GM23338 (cell line): ENCODE results near the gene NCK2. TPM values are rescaled to one million over a fixed set of nuclear protein-coding genes. Genes with fewer than 3 reads are reported as not detected.

Source experiments
- ATAC-seq: fragments of 200-7000 bp; cut with Tn5 transposase; 3 replicates; pipeline ENCODE4 v1.9.1; 2020
- DNase-seq: peaks from one replicate; pipeline ENCODE4 v3.0.0-alpha.2; 2015; ENCODE audit warnings: low spot score
- H2AFZ ChIP-seq: fragments of 200-600 bp; sonication (generic); 2 replicates; pipeline ENCODE4 v1.8.0; 2016; ENCODE audit warnings: antibody characterized with exemption, mild to moderate bottlenecking, moderate library complexity
- H3F3A ChIP-seq: fragments of 200-600 bp; sonication (generic); replicated peaks from 2 replicates; pipeline ENCODE4 v1.8.0; 2017; ENCODE audit warnings: antibody characterized with exemption, mixed run types, low read depth
- H3K27ac ChIP-seq: fragments of 200-600 bp; sonication (generic); 2 replicates; pipeline ENCODE4 v1.6.1; 2016; ENCODE audit warnings: low read depth
- H3K27me3 ChIP-seq: fragments of 200-600 bp; sonication (generic); 2 replicates; pipeline ENCODE4 v1.8.0; 2016; ENCODE audit warnings: mild to moderate bottlenecking, mixed run types, moderate library complexity; ENCODE audit not compliant: insufficient read depth
- H3K36me3 ChIP-seq: fragments of 200-600 bp; sonication (generic); 2 replicates; pipeline ENCODE4 v1.8.0; 2016; ENCODE audit warnings: mild to moderate bottlenecking; ENCODE audit not compliant: insufficient read depth
- H3K4me1 ChIP-seq: fragments of 200-600 bp; sonication (generic); 2 replicates; pipeline ENCODE4 v1.8.0; 2016; ENCODE audit warnings: mild to moderate bottlenecking, moderate library complexity; ENCODE audit not compliant: insufficient read depth
- H3K4me2 ChIP-seq: fragments of 200-600 bp; sonication (generic); 2 replicates; pipeline ENCODE4 v1.7.1; 2017; ENCODE audit warnings: mixed run types
- H3K4me3 ChIP-seq: fragments of 200-600 bp; sonication (generic); 2 replicates; pipeline ENCODE4 v1.6.1; 2016; ENCODE audit warnings: mixed run types
- H3K79me2 ChIP-seq: fragments of 200-600 bp; sonication (generic); replicated peaks from 2 replicates; pipeline ENCODE4 v1.8.0; 2017; ENCODE audit warnings: mild to moderate bottlenecking; ENCODE audit not compliant: insufficient read depth
- H3K9me2 ChIP-seq: fragments of 200-600 bp; sonication (generic); 2 replicates; pipeline ENCODE4 v1.8.0; 2017; ENCODE audit not compliant: insufficient read depth
- H4K20me1 ChIP-seq: fragments of 200-600 bp; sonication (generic); replicated peaks from 2 replicates; pipeline ENCODE4 v1.8.0; 2017; ENCODE audit warnings: mild to moderate bottlenecking; ENCODE audit not compliant: insufficient read depth
- H3K27ac Mint-ChIP-seq: 2 replicates; pipeline ENCODE4 v1.8.0; 2020; ENCODE audit warnings: inconsistent platforms, mild to moderate bottlenecking, moderate library complexity, mixed read lengths
- H3K27me3 Mint-ChIP-seq: 3 replicates; pipeline ENCODE4 v1.8.0; 2022; ENCODE audit warnings: low read depth, mild to moderate bottlenecking, moderate library complexity, mixed read lengths, inconsistent platforms; ENCODE audit not compliant: insufficient read depth, poor library complexity
- H3K36me3 Mint-ChIP-seq: 3 replicates; pipeline ENCODE4 v1.8.0; 2021; ENCODE audit warnings: low read depth, mild to moderate bottlenecking, inconsistent platforms, moderate library complexity, mixed read lengths
- H3K4me1 Mint-ChIP-seq: 3 replicates; pipeline ENCODE4 v1.8.0; 2020; ENCODE audit warnings: mild to moderate bottlenecking, inconsistent platforms, mixed read lengths
- H3K4me3 Mint-ChIP-seq: 3 replicates; pipeline ENCODE4 v1.8.0; 2021; ENCODE audit warnings: moderate library complexity, mild to moderate bottlenecking, inconsistent platforms, mixed read lengths
- H3K9me3 Mint-ChIP-seq: 3 replicates; pipeline ENCODE4 v1.8.0; 2020; ENCODE audit warnings: moderate library complexity, mild to moderate bottlenecking, inconsistent platforms, mixed read lengths
- CREB1 ChIP-seq: fragments of 250-450 bp; sonication (Bioruptor Pico); IDR thresholded peaks from 2 replicates; pipeline ENCODE4 v1.5.0; 2020; ENCODE audit warnings: low read depth, mild to moderate bottlenecking, moderate library complexity
- CTCF ChIP-seq, 2 experiments: fragments of 200-600 bp in 1 of 2; sonication (generic) in 1 of 2; conservative IDR thresholded peaks; 2 replicates each; pipeline versions ENCODE4 v1.5.1 to v1.6.1; 2016 to 2017; ENCODE audit warnings: antibody characterized with exemption in 2 of 2, low read depth in 2 of 2, mild to moderate bottlenecking in 2 of 2, moderate library complexity in 1 of 2
- ETS1 ChIP-seq: IDR thresholded peaks from 2 replicates; pipeline ENCODE4 v1.6.1; 2016; ENCODE audit warnings: antibody characterized with exemption
- EZH2 ChIP-seq: fragments of 200-600 bp; sonication (generic); IDR thresholded peaks from one replicate; pipeline ENCODE4 v1.8.0; 2017; ENCODE audit warnings: antibody characterized with exemption, mild to moderate bottlenecking, low read depth; ENCODE audit not compliant: unreplicated experiment
- EZH2phosphoT487 ChIP-seq: fragments of 200-600 bp; sonication (generic); IDR thresholded peaks from one replicate; pipeline ENCODE4 v1.8.1; 2018; ENCODE audit warnings: antibody characterized with exemption; ENCODE audit not compliant: unreplicated experiment
- JUNB ChIP-seq: IDR thresholded peaks from one replicate; pipeline ENCODE4 v1.6.1; 2016; ENCODE audit warnings: antibody characterized with exemption; ENCODE audit not compliant: unreplicated experiment
- NANOG ChIP-seq: IDR thresholded peaks from 2 replicates; pipeline ENCODE4 v1.6.1; 2016; ENCODE audit warnings: antibody characterized with exemption, borderline replicate concordance
- REST ChIP-seq: IDR thresholded peaks from one replicate; pipeline ENCODE4 v1.6.1; 2018; ENCODE audit warnings: antibody characterized with exemption; ENCODE audit not compliant: unreplicated experiment
- STAT1 ChIP-seq: IDR thresholded peaks from one replicate; pipeline ENCODE4 v1.6.1; 2016; ENCODE audit warnings: antibody characterized with exemption; ENCODE audit not compliant: unreplicated experiment
- ZNF114 ChIP-seq: fragments of 250-450 bp; sonication (Bioruptor Pico); IDR thresholded peaks from 2 replicates; pipeline ENCODE4 v1.5.0; 2020; ENCODE audit warnings: mild to moderate bottlenecking, moderate library complexity
- ZNF331 ChIP-seq: fragments of 250-450 bp; sonication (Bioruptor Pico); IDR thresholded peaks from 2 replicates; pipeline ENCODE4 v1.5.0; 2020; ENCODE audit warnings: low read depth, mild to moderate bottlenecking, moderate library complexity
- ZNF462 ChIP-seq: fragments of 250-450 bp; sonication (Bioruptor Pico); IDR thresholded peaks from 2 replicates; pipeline ENCODE4 v1.5.0; 2020; ENCODE audit warnings: mild to moderate bottlenecking, moderate library complexity
- polyA plus RNA-seq: library from polyadenylated mRNA; unstranded; fragments of >200 nt; fragmentation: Nextera tagmentation; extraction: Ambion mirVana; gene quantifications from 2 replicates; pipeline ENCODE4 v1.2.1, GENCODE V29; 2016
- total RNA-seq: library from RNA; depleted of rRNA; stranded (reverse); fragments of >200 nt; shearing (Covaris generic); gene quantifications from 2 replicates; pipeline ENCODE4 v1.2.3, GENCODE V29; 2014

Gene NCK2
- total and polyA plus RNA-seq, 2 experiments from 2014 or later: 26.9 to 59.9 TPM

- Histone ChIP-seq H4K20me1 (peaks cover 56% of the 10 kb centered on the region), H3K27ac (no peak overlapping the region), H3K4me2 (no peak overlapping the region), H2AFZ (no peak overlapping the region), H3K27me3 (no peaks in the 10 kb centered on the region), H3K4me1 (peaks cover 30% of the 10 kb centered on the region), H3K4me3 (no peak overlapping the region), H3K9me2 (no peaks in the 10 kb centered on the region), H3K79me2 (peaks cover 93% of the 10 kb centered on the region), H3F3A (no peaks in the 10 kb centered on the region), H3K36me3 (no peaks in the 10 kb centered on the region)
- DNase-seq (no peak), ATAC-seq (no peak)
- Mint-ChIP-seq H3K36me3 (no peaks in the 10 kb centered on the region), H3K9me3 (no peaks in the 10 kb centered on the region; the same call in 2 of the 3 replicates), H3K27ac (no peak overlapping the region), H3K4me1 (peaks cover 57% of the 10 kb centered on the region), H3K27me3 (peaks cover 8% of the 10 kb centered on the region), H3K4me3 (no peak overlapping the region)
- TF ChIP-seq REST (no peak), NANOG (no peak), ZNF462 (no peak), ZNF331 (CRISPR knock-in tag) (no peak), ZNF114 (no peak), ETS1 (no peak), EZH2phosphoT487 (no peak), STAT1 (no peak), JUNB (no peak), CTCF (conservative IDR thresholded peaks at IDR 0.05; ENCODE audit: low read depth in 2 of 2) (no peak), CREB1 (CRISPR knock-in tag) (no peak), EZH2 (no peak)
These were observed 39.9 kb downstream of the NCK2 start for GRCh38 chr2:105784589-105784988.
